Parietal lobe (tissue), 1 donor: ENCODE results near the gene PTPRE. TPM values are rescaled to one million over a fixed set of nuclear protein-coding genes. Genes with fewer than 3 reads are reported as not detected.

Experiments used
- total RNA-seq: library from RNA; depleted of rRNA; stranded (reverse); fragments of >200 nt; gene quantifications from one replicate; pipeline ENCODE4 v1.2.3, GENCODE V29; 2014

The PTPRE gene, protein sequence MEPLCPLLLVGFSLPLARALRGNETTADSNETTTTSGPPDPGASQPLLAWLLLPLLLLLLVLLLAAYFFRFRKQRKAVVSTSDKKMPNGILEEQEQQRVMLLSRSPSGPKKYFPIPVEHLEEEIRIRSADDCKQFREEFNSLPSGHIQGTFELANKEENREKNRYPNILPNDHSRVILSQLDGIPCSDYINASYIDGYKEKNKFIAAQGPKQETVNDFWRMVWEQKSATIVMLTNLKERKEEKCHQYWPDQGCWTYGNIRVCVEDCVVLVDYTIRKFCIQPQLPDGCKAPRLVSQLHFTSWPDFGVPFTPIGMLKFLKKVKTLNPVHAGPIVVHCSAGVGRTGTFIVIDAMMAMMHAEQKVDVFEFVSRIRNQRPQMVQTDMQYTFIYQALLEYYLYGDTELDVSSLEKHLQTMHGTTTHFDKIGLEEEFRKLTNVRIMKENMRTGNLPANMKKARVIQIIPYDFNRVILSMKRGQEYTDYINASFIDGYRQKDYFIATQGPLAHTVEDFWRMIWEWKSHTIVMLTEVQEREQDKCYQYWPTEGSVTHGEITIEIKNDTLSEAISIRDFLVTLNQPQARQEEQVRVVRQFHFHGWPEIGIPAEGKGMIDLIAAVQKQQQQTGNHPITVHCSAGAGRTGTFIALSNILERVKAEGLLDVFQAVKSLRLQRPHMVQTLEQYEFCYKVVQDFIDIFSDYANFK
- total RNA-seq: 25.7 TPM

DNA sequence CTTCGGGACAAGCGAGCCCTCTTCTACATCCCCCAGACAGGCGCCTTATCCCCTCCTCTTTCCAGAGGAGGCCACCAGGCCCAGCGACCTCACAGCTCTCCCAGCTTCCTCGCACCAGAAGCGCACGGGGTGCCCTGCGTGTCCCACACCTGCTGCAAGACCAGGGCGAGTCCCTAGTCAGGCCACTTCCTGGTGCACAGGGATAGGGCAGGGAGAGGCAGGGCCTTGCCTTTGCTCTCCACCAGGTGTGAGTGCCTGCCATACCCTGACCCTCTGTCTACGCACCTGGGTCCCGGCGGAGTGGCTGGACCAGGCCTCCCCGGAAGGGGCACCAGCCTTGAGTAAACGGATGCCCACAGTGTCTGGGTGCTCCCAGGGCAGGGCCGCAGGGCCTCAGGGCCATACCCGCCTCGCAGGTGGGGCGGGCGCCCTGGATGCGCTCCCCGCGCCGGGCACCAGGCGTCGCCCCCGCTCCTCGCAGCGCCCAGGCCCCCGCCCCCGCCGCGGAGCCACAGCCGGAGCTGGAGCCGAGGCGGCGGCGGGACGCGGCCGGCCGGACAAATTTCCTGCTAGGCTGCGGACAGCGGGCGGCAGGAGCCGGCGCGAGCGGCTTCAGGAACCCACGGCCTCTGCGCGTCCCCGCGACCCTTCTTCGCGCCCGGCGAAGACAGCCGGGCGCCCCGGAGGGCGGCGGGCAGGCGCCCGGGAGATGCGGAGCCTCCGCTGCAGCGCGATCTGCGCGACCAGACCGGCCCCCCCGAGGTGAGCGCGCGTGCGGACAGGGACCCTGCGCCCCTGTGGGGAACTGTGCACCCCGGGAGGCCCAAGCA lies at the start of gene PTPRE:
Gene PTPRE, plus strand, starts transcription at position 556 of the 830 bp plus-strand sequence. CDS start 133,779 bp downstream, outside the sequence.

DNA sequence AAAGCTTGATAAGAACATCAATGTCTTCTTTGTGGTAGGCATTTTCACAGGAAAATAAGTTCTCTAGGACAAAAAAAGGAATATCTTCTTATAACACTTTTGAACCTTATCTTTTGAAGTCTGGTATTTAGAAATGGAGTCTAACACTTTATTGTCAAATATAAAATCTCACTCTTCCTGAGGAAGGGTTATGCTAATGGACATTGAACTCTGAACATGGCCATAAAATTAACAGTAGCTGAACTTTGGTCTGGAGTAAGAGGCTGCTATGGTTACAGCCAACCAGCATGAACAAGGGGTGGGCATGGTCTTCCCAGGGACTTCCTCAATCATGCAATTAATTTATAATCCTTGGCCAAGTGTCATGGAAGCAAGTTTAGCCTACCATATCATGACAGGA lies 14.2 kb upstream of the PTPRE start, which contains the start of gene CLRN3:
Gene CLRN3, minus strand, starts transcription at position 199 of the 400 bp plus-strand sequence. Its CDS starts 157 bp downstream, at position 42.

DNA sequence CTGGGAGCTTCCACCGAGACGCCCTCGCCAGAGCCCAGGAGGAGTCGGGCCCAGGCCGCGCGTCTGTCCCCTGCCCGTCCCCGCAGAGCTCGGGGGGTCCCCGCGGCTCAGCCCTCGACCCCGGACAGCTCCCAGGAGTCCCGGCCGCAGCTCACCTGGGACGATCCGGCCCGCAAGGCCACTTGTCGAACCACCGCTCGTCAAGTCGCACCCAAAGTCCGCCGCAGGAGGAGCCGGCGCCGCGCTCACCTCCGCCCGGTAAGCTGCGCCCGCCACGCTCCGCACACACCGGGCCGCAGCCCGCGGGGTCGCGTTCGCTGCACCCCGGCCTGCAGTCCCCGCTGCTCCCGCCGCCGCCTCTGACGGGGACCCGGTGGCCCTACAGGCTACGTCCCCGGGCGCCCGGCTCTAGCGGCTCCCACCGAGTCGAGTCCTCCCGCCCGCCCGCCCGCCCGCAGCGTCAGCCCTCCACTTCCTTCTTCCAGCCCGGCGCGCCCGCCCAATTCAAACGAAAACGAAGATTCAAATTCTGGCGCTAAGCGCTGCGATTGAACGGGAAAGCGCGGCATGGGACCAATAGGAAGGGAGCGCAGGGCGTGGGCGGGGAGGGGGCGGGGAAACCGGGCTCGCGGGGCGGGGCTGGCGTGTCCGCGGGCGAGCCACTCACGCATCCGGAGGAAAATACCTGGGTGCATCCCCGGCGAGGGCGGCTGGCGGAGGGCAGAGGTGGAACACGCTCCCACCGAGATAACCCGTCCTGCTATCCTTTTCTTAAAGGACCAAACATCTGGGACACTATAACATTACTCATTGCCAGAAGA lies 219.3 kb downstream of the PTPRE start, which contains the start of gene MKI67:
Gene MKI67, minus strand, starts transcription at position 480 of the 821 bp plus-strand sequence. CDS start 756 bp downstream, outside the sequence.

Other genes starting within 250 kb of the PTPRE start
- gene FOXI2, start 169.9 kb upstream of the PTPRE start, total RNA-seq: not detected
- gene CLRN3, start 14.2 kb upstream of the PTPRE start, total RNA-seq: not detected
- gene MKI67, start 219.3 kb downstream of the PTPRE start, total RNA-seq: 8.5 TPM